ENCODE measurements around the gene RPS29. TPM values are rescaled to one million over a fixed set of nuclear protein-coding genes. Genes with fewer than 3 reads are reported as not detected.
"Not testable (repeated sequence)": the region's sequence is repeated elsewhere in the genome, so short reads cannot be mapped to it uniquely, and the experiment has no call there.

The RPS29 gene
- total and polyA plus RNA-seq, 4 donors: 808 to 2,775 (median 1,086) TPM

DNA sequence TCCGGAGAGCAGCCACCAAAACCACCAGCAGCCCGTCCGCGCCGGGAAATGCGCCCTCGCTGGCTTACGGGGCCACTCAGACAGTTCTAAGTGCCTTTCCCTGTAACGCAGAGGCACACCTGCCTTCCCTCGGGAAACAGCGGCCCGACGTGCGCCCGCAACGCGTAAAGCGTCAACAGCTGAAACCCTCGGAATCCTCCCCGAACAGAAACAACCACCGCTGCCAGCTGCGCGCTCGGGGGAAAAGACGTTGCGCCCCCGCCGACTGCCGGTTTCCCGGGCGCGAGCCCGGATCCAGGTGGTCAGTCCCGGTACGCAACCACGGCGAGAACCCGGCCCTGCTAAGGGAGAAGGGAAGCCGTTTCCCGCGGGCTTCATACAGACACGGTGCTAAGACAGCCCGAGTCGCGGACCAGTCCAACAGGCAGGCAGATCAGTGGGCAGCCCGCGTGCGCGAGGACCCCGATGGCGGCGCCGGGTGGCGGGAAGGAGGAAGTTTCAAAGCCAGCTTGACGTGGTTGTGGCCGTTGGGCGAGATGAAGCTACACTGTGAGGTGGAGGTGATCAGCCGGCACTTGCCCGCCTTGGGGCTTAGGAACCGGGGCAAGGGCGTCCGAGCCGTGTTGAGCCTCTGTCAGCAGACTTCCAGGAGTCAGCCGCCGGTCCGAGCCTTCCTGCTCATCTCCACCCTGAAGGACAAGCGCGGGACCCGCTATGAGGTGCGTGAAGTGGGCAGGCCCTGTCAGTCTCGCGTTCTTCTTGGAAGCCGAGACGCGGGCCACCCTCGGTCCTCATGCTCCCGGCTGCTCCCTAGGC is 12.5 kb upstream of the RPS29 start, which contains the start of gene LRR1:
LRR1 (plus strand) TSS at position 456 of the 816 bp plus-strand sequence; CDS start at position 537, 81 bp downstream.
- Histone ChIP-seq H3K4me3 (ENCODE audit: low read depth, low read length) (peak within 1 kb of the TSS; percentile 99), H3K9me3 (ENCODE audit: control insufficient read depth, insufficient read depth, low read length) (no peaks in the 10 kb centered on the region), H3K4me1 (ENCODE audit: control insufficient read depth, insufficient read depth, low read length) (peaks cover 16% of the 10 kb centered on the region), H3K27ac (ENCODE audit: low read depth, low read length) (peak within 1 kb of the TSS; percentile 98), H3K36me3 (ENCODE audit: control insufficient read depth, insufficient read depth, low read length) (peaks cover 3% of the 10 kb centered on the region), H3K27me3 (ENCODE audit: control insufficient read depth, insufficient read depth, low read length) (no peaks in the 10 kb centered on the region)
- DNase-seq (ENCODE audit: low read depth in 4 of 6, low spot score in 6 of 6): peak; percentile 71 to 94 (median 82)
- WGBS (ENCODE audit: insufficient coverage): 0% methylated on average over 76 of the region's 77 CpGs

DNA sequence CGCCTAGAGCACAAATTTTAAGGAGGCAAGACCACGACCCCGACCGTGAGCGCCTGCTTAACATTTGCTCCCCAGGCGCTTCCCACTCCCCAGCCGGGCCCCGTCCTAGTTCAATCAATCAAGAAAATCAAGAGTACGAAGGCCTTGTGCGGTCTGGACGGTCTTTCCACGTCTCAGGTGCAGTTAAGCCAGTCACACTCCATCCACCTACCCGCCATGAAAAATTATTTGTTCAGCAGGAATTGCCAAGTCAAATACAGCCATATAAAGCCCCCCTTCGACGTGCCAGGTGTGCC is 12.0 kb upstream of the RPS29 start:
- Histone ChIP-seq H3K9me3 (ENCODE audit: control insufficient read depth, insufficient read depth, low read length) (no peaks in the 10 kb centered on the region), H3K4me1 (ENCODE audit: control insufficient read depth, insufficient read depth, low read length) (peaks cover 16% of the 10 kb centered on the region), H3K27me3 (ENCODE audit: control insufficient read depth, insufficient read depth, low read length) (no peaks in the 10 kb centered on the region), H3K36me3 (ENCODE audit: control insufficient read depth, insufficient read depth, low read length) (peaks cover 3% of the 10 kb centered on the region), H3K4me3 (ENCODE audit: low read depth, low read length) (peak overlapping the region; percentile 99), H3K27ac (ENCODE audit: low read depth, low read length) (peak overlapping the region; percentile 98)
- no peak for DNase-seq (ENCODE audit: low read depth in 4 of 6, low spot score in 6 of 6)
- WGBS (ENCODE audit: insufficient coverage): 0% methylated on average over 14 of the region's 15 CpGs

DNA sequence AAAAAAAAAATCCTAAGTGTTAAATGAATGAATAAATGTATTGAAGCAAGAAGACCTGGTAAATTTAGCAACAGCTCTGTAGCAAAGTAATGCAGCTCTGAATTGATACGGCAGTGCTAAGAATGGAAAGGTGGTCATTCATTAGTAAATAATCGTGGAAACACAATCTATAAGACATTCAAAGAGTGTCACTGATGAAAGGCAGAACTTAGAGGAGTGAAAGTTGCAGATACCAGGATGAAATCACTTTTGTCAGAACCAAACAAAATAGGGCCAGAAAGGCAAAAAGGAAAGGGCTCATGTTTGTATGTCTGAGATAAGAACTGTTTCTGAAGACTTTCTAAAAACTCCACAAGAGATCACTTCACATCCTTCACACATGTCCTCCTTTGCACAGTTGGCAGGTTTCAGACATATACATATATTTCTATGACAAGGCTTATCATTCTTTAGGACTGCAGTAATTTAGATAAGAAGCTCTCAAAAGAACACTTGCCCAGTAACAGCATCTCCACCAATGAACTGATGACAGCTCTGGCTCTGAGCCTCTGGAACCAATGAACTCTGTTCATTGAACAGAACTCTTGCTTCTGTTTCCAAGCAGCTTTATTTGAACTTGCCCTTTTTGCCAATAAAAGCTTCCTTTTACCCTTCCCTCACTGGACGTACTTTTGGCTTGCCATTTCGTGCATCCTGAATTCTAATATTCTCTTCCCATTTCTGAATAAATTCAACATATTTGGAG is 8.3 kb upstream of the RPS29 start:
- Histone ChIP-seq H3K27ac (ENCODE audit: low read depth, low read length) (peak overlapping the region; percentile 76), H3K27me3 (ENCODE audit: control insufficient read depth, insufficient read depth, low read length) (no peaks in the 10 kb centered on the region), H3K4me3 (ENCODE audit: low read depth, low read length) (no peak overlapping the region), H3K9me3 (ENCODE audit: control insufficient read depth, insufficient read depth, low read length) (no peaks in the 10 kb centered on the region), H3K4me1 (ENCODE audit: control insufficient read depth, insufficient read depth, low read length) (peaks cover 16% of the 10 kb centered on the region), H3K36me3 (ENCODE audit: control insufficient read depth, insufficient read depth, low read length) (no peaks in the 10 kb centered on the region)
- peak in 1 of 6 donors; percentile 61 for DNase-seq (ENCODE audit: low read depth in 4 of 6, low spot score in 6 of 6)
- no CpG with 5 or more reads among the region's 4 CpGs for WGBS (ENCODE audit: insufficient coverage)

DNA sequence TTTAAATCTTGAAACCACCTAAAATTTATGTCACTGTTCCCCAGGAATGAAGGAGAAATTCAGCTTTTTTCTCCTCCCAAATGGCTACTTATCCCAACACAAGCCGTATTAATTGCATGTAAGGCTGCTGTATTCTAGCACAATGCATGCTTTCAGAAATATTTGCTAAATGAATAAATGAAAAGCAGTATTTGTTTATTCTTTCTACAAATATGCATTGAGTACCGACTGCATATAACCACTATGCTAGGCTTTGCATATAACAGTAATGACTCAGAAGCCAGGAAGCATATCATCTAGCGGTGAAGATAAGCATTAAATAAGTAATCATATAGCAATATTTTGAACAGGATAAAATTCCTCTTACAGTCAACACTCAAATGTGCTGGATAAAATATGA is 6.8 kb upstream of the RPS29 start:
- Histone ChIP-seq H3K27me3 (ENCODE audit: control insufficient read depth, insufficient read depth, low read length) (no peaks in the 10 kb centered on the region), H3K36me3 (ENCODE audit: control insufficient read depth, insufficient read depth, low read length) (no peaks in the 10 kb centered on the region), H3K9me3 (ENCODE audit: control insufficient read depth, insufficient read depth, low read length) (no peaks in the 10 kb centered on the region), H3K27ac (ENCODE audit: low read depth, low read length) (peak overlapping the region; percentile 52), H3K4me3 (ENCODE audit: low read depth, low read length) (no peak overlapping the region), H3K4me1 (ENCODE audit: control insufficient read depth, insufficient read depth, low read length) (peaks cover 7% of the 10 kb centered on the region)
- peak in 1 of 6 donors; percentile 20 for DNase-seq (ENCODE audit: low read depth in 4 of 6, low spot score in 6 of 6)
- no CpG with 5 or more reads among the region's 3 CpGs for WGBS (ENCODE audit: insufficient coverage)

DNA sequence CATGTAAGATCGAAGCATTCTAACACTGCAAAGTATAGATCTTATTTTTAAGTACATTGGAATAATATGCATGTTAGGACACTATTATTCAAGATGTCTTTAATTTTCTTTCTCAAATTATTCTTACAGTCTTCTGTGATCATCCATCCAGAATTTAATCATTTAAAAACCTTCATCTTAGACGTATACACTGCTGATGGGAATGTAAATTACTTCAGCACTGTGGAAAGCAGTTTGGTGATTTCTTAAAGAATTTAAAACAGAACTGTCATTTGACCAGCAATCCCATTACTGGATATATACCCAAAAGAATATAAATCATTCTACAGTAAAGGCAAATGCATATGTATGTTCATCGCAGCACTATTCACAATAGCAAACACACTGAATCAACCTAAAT is 3.2 kb upstream of the RPS29 start:
- no peak overlapping the region for H3K4me3 ChIP-seq (ENCODE audit: low read depth, low read length)
- no peaks in the 10 kb centered on the region for H3K9me3 ChIP-seq (ENCODE audit: control insufficient read depth, insufficient read depth, low read length)
- DNase-seq (ENCODE audit: low read depth in 4 of 6, low spot score in 6 of 6): no peak
- H3K4me1 ChIP-seq (ENCODE audit: control insufficient read depth, insufficient read depth, low read length): peaks cover 10% of the 10 kb centered on the region
- no peak overlapping the region for H3K27ac ChIP-seq (ENCODE audit: low read depth, low read length)
- no peaks in the 10 kb centered on the region for H3K27me3 ChIP-seq (ENCODE audit: control insufficient read depth, insufficient read depth, low read length)
- peaks cover 2% of the 10 kb centered on the region for H3K36me3 ChIP-seq (ENCODE audit: control insufficient read depth, insufficient read depth, low read length)
- WGBS (ENCODE audit: insufficient coverage): no CpG with 5 or more reads among the region's 3 CpGs

DNA sequence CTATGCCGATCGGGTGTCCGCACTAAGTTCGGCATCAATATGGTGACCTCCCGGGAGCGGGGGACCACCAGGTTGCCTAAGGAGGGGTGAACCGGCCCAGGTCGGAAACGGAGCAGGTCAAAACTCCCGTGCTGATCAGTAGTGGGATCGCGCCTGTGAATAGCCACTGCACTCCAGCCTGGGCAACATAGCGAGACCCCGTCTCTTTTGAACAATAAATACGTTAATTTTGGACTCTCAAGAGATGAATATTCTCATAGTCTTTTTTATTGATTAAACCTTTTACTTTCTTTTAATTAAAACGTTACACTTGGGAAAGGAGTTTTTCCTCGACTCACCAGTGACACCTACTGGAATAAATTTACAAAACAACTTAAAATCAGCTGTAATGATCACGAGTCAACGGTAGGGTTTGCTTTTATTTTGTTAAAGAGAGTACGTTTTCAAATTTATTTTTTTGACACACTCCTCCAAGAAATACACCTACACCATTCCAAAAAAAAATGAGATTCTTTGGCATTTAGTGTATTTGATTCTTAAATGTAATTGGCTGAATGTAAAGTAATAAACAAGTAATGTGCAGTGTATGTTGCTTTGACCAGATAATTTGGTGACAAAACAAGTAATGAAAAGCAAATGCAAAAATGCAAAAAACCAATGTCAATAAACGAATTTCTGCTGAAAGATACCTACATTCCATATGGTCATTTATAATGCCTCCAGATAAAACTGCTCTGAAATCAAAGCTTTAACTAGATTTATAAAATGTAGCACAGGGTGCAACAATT is 687 bp upstream of the RPS29 start:
- H3K4me1 ChIP-seq (ENCODE audit: control insufficient read depth, insufficient read depth, low read length): peaks cover 20% of the 10 kb centered on the region
- H3K36me3 ChIP-seq (ENCODE audit: control insufficient read depth, insufficient read depth, low read length): peaks cover 17% of the 10 kb centered on the region
- no peaks in the 10 kb centered on the region for H3K27me3 ChIP-seq (ENCODE audit: control insufficient read depth, insufficient read depth, low read length)
- peak overlapping the region; percentile 91 for H3K27ac ChIP-seq (ENCODE audit: low read depth, low read length)
- WGBS (ENCODE audit: insufficient coverage): no CpG with 5 or more reads among the region's 21 CpGs
- H3K4me3 ChIP-seq (ENCODE audit: low read depth, low read length): peak overlapping the region; percentile 88
- H3K9me3 ChIP-seq (ENCODE audit: control insufficient read depth, insufficient read depth, low read length): no peaks in the 10 kb centered on the region
- peak in 5 of 6 donors; percentile 59 to 93 (median 64) for DNase-seq (ENCODE audit: low read depth in 4 of 6, low spot score in 6 of 6)

DNA sequence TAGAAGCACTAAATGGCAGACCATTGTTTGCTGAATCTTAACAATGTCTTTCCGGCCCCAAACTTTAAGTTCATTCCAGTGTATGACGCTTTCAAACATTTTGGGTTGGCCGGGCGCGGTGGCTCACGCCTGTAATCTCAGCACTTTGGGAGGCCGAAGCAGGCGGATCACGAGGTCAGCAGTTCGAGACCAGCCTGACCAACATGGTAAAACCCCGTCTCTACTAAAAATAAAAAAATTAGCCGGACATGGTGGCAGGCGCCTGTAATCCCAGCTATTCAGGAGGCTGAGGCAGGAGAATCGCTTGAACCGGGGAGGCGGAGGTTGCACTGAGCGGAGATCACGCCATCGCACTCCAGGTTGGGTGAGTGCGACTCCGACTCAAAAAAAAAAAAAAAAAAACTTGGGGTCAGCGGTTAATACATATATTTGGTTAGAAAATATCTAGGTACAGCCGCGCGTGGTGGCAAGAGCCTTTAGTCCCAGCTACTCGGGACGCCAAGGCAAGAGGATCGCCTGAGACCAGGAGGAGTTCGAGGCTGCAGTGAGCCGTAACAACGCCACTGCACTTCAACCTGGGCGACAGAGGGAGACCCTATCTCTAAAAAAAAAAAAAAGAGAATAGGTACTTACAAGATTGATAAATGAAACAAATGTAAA is 1.1 kb downstream of the RPS29 start:
- 13% methylated on average over 25 of the region's 32 CpGs for WGBS (ENCODE audit: insufficient coverage)
- H3K27ac ChIP-seq (ENCODE audit: low read depth, low read length): not testable (repeated sequence)

DNA sequence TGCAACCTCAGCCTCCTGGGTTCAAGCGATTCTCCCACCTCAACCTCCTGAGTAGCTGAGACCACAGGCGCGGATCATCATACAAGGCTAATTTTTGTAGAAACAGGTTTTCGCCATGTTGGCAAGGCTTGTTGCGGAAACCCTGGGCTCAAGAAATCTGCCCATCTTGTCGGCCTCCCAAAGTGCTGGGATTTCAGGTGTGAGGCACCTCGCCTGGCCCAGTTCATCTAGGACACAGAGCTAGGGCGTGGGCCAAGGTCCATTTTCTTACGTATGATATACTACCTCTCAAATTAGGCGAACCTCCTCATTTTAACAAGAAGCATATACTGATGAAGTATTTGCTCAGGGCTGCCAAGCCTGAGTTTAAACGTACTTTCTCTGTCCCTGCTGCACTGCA is 2.1 kb downstream of the RPS29 start:
- peaks cover 20% of the 10 kb centered on the region for H3K4me1 ChIP-seq (ENCODE audit: control insufficient read depth, insufficient read depth, low read length)
- 94% methylated on average over 8 of the region's 11 CpGs for WGBS (ENCODE audit: insufficient coverage)
- no peaks in the 10 kb centered on the region for H3K9me3 ChIP-seq (ENCODE audit: control insufficient read depth, insufficient read depth, low read length)
- no peaks in the 10 kb centered on the region for H3K27me3 ChIP-seq (ENCODE audit: control insufficient read depth, insufficient read depth, low read length)
- peaks cover 17% of the 10 kb centered on the region for H3K36me3 ChIP-seq (ENCODE audit: control insufficient read depth, insufficient read depth, low read length)
- no peak for DNase-seq (ENCODE audit: low read depth in 4 of 6, low spot score in 6 of 6)
- H3K4me3 ChIP-seq (ENCODE audit: low read depth, low read length): no peak overlapping the region
- H3K27ac ChIP-seq (ENCODE audit: low read depth, low read length): no peak overlapping the region

More for the DNA sequence above, 1.1 kb downstream of the RPS29 start:
- peak in 1 of 6 donors; percentile 15 for DNase-seq (ENCODE audit: low read depth in 4 of 6, low spot score in 6 of 6)
- Histone ChIP-seq H3K4me1 (ENCODE audit: control insufficient read depth, insufficient read depth, low read length) (peaks cover 20% of the 10 kb centered on the region), H3K4me3 (ENCODE audit: low read depth, low read length) (peak overlapping the region; percentile 88), H3K36me3 (ENCODE audit: control insufficient read depth, insufficient read depth, low read length) (peaks cover 17% of the 10 kb centered on the region)
- H3K27me3 ChIP-seq (ENCODE audit: control insufficient read depth, insufficient read depth, low read length); H3K9me3 ChIP-seq (ENCODE audit: control insufficient read depth, insufficient read depth, low read length): not testable (repeated sequence)

DNA sequence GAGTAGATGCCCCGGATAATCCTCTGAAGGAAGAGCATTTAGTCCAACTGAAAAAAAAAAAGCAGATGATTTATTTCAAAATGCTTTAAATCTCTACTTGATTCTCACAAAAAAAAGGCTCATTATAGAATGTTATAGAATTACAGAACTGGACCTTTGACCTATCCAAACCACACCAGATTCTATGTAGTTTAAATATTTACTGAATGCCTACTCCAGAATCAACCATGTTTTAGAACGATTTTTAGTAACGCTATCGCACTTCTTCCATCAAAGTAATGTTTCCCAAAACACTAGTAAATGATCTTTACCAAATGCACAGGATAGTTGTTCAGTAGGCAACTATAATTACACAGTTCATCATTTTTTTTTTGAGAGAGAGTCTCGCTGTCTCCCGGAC is 2.6 kb downstream of the RPS29 start:
- H3K4me1 ChIP-seq (ENCODE audit: control insufficient read depth, insufficient read depth, low read length): peaks cover 20% of the 10 kb centered on the region
- 100% methylated on average over 2 of the region's 6 CpGs for WGBS (ENCODE audit: insufficient coverage)
- no peak overlapping the region for H3K4me3 ChIP-seq (ENCODE audit: low read depth, low read length)
- no peaks in the 10 kb centered on the region for H3K9me3 ChIP-seq (ENCODE audit: control insufficient read depth, insufficient read depth, low read length)
- no peaks in the 10 kb centered on the region for H3K27me3 ChIP-seq (ENCODE audit: control insufficient read depth, insufficient read depth, low read length)
- no peak for DNase-seq (ENCODE audit: low read depth in 4 of 6, low spot score in 6 of 6)
- peaks cover 17% of the 10 kb centered on the region for H3K36me3 ChIP-seq (ENCODE audit: control insufficient read depth, insufficient read depth, low read length)
- no peak overlapping the region for H3K27ac ChIP-seq (ENCODE audit: low read depth, low read length)
